GM19193 (cell line): ENCODE data around the gene BTG2.

ENCODE experiments used
- POLR2A ChIP-seq: IDR thresholded peaks from 4 replicates; pipeline ENCODE4 v1.6.1; 2011; ENCODE audit not compliant: insufficient read depth, insufficient read length; ENCODE audit errors: extremely low read depth

BTG2 gene

DNA sequence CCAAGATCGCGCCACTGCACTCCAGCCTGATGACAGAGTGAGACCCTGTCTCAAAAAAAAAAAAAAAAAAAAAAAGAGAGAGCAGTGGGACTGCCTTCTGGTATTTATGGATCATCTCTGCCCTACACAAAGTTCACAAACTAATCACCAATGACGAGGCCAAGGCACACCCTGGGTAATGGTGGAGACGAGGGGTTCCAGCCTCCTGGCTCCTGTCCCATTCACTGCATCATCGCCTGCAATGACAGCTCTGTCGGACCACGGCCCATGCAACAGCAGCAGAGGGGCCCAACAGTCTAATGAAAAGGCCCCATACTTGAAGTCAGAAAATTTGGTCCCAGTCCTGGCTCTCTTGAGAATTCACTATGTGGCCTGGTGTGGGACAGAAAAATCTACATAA lies 2.9 kb upstream of the BTG2 start:
- TF ChIP-seq POLR2A = no peak

DNA sequence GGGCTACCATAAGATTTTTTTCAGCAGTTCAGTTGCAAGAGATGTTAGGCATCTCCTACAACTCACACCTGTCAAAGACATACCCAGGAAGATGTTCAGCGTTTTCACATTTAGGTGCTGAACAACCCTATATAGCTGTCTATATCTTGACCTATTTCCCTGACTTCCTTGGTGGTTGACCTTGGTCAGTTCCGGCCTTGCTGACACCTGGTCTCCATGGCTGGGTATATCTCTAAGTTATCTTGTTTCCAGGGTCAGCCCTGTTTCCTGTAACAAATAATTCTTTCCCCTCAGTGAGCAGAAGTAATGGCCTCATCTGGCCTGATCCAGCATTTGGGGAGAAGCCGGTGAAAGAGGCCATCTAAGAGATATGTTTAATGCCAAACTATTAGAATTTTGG lies 2.4 kb upstream of the BTG2 start:
- no peak for TF ChIP-seq POLR2A

DNA sequence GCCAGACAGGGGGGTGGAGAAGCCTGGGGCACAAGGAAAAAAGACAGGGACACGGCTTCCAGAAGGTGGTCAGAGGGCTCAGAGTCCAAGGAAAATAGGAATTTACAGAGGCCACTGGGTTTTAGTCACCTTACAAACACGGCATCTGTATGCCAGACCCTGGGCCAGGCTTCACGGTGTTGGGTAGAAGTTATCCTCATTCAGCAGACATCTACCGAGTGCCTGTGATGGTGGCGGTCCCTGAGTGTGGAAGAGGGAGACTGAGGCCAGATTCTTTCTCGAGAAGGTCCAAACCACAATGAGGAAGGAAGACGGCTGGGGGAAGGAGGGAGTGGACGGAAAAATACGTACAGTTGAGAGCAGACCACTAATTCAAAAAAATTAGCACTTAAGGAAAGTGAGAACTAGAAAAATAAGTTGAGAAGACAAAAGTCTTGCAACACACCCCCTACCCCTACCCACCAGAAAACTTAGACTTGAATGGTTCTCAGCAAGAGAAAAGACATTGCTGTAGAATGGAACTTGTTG lies 864 bp upstream of the BTG2 start:
- no peak for TF ChIP-seq POLR2A

DNA sequence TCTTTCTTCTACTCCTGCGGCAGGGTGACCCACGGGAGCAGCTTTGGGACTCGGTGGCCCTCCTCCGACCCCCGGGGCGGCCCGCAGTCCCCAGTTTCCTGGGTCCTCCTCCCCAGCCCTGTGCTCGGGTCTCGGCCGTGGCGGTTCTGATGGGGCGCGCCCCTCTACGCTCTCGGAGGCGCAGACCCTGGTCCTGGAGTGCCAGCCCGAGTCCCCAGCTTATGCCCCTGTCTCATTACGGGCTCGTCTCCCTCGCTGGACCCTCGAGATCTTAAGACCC lies 430 bp downstream of the BTG2 start:
- TF ChIP-seq POLR2A = no peak

DNA sequence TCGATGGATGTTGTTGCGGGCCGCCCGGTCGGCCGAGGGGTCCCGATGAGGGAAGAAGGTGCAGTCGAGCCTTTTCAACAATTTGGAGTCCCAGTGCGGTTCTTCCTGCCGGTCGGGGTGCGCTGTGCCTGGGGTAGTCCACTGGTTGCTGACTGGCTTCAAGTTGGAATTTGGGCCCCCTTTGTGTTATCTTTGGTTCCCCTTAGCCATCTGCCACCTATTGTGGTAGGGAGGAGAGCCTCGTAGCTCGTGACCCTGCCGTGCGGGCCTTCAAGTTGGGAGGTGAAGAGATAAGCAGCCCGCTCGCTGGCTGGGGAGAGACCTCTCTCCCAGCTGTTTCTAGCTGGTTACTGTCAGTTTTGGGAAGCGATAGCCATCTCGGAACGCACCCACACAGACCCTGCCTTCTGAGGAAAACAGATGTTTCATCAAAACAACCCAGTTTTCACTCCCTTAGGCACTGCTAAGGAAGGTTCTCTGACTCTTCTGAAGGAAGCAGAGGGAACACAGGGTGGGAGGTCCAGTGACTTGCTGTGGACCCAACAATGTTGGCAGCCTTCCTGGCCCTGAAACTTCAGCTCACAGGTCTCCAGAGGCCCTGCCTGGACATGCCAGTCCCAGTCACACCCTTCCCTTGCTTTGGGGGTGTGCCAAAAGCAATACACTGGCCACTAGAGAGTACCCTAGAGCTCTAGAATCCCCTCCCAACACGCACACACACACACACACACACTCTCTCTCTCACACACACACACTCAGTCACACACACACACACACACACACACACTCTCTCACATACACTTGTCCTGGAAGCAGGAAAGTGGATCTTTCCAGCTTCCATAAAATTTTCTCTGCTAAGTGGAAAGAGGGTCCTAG lies 1.0 kb downstream of the BTG2 start:
- TF ChIP-seq POLR2A = no peak

DNA sequence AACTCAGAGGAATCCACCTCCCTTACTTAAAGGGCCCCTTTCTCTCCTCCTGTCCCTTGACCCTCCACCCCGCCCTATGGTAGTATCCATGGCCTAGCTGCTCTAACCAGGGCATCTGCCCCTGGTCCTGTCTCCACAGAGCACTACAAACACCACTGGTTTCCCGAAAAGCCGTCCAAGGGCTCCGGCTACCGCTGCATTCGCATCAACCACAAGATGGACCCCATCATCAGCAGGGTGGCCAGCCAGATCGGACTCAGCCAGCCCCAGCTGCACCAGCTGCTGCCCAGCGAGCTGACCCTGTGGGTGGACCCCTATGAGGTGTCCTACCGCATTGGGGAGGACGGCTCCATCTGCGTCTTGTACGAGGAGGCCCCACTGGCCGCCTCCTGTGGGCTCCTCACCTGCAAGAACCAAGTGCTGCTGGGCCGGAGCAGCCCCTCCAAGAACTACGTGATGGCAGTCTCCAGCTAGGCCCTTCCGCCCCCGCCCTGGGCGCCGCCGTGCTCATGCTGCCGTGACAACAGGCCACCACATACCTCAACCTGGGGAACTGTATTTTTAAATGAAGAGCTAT lies 1.7 kb downstream of the BTG2 start:
- TF ChIP-seq POLR2A = peak; percentile 60

DNA sequence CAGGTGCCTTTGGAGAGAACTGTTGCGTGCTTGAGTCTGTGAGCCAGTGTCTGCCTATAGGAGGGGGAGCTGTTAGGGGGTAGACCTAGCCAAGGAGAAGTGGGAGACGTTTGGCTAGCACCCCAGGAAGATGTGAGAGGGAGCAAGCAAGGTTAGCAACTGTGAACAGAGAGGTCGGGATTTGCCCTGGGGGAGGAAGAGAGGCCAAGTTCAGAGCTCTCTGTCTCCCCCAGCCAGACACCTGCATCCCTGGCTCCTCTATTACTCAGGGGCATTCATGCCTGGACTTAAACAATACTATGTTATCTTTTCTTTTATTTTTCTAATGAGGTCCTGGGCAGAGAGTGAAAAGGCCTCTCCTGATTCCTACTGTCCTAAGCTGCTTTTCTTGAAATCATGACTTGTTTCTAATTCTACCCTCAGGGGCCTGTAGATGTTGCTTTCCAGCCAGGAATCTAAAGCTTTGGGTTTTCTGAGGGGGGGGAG lies 2.4 kb downstream of the BTG2 start:
- no peak for TF ChIP-seq POLR2A

DNA sequence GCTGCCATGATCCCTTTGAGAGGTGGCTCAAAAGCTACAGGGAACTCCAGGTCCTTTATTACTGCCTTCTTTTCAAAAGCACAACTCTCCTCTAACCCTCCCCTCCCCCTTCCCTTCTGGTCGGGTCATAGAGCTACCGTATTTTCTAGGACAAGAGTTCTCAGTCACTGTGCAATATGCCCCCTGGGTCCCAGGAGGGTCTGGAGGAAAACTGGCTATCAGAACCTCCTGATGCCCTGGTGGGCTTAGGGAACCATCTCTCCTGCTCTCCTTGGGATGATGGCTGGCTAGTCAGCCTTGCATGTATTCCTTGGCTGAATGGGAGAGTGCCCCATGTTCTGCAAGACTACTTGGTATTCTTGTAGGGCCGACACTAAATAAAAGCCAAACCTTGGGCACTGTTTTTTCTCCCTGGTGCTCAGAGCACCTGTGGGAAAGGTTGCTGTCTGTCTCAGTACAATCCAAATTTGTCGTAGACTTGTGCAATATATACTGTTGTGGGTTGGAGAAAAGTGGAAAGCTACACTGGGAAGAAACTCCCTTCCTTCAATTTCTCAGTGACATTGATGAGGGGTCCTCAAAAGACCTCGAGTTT lies 3.1 kb downstream of the BTG2 start:
- TF ChIP-seq POLR2A = no peak

DNA sequence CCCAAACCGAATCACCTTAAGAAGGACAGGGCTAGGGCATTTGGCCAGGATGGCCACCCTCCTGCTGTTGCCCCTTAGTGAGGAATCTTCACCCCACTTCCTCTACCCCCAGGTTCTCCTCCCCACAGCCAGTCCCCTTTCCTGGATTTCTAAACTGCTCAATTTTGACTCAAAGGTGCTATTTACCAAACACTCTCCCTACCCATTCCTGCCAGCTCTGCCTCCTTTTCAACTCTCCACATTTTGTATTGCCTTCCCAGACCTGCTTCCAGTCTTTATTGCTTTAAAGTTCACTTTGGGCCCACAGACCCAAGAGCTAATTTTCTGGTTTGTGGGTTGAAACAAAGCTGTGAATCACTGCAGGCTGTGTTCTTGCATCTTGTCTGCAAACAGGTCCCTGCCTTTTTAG lies 3.6 kb downstream of the BTG2 start:
- peak; percentile 49 for TF ChIP-seq POLR2A

DNA sequence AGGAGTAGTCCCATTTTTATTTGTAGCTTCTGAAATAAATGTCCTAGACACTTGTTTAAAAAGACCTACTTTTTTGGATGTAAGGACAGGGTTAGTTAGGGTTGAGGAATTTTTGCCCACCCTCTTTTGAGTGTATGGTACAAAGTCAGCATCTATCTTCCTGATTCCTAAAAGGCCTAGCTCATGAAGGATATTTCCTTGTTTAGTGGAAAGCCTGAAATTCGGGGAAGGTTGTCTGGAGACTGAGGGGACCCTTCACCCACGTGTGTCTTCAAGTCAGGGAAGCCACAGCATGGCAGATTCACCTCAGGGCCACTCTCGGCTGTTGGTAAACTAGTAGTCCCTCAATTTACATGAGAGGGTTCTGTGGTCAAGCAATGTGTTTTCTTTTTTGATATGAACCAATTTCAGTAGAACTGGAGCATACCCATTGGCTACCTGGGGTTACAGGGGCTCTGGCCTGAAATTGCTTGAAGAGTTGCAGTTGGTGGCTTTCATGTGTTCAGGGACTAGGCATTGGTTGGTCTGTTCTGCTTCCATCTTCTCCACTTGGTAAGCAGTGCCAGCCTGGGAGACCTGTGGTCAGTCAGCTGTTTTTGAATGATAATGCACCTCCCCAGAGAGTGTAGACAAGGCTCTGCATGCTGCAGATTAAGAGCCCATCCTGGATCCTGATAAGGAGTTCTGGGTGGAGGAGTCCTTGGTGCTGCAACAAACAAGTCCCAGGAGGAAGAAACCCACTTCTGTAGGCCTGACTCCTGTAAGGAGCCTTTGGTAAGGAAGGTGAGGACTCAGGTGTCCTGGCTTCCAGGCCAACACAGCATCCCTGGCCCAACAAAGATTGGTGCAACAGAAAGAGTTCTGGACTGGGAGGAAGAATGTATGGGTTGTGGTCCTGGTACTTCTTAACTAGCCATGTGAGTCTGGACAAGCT lies 6.3 kb downstream of the BTG2 start:
- no peak for TF ChIP-seq POLR2A

DNA sequence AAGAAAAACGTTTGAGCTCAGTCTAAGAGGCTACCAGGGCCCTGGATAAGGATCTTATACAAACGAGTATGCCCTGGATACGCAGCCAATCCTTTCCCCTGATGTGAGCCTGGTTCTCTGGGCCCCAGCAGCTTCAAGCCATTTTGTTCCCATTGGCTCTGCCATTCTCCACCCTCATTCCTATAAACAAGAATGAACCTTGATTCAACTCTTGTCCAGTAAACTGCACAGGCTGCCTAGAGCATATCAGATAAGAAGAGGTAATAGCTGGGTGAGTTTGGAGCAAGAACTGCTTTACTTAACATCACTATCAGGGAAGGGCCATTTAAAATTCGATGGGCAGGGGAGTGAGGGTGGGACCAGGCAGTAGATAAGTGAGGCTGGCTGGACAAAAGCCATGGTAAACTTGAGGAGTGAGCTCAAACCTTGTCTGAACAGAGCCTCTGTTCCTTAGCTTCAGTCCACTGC lies 11.3 kb downstream of the BTG2 start:
- TF ChIP-seq POLR2A = no peak

DNA sequence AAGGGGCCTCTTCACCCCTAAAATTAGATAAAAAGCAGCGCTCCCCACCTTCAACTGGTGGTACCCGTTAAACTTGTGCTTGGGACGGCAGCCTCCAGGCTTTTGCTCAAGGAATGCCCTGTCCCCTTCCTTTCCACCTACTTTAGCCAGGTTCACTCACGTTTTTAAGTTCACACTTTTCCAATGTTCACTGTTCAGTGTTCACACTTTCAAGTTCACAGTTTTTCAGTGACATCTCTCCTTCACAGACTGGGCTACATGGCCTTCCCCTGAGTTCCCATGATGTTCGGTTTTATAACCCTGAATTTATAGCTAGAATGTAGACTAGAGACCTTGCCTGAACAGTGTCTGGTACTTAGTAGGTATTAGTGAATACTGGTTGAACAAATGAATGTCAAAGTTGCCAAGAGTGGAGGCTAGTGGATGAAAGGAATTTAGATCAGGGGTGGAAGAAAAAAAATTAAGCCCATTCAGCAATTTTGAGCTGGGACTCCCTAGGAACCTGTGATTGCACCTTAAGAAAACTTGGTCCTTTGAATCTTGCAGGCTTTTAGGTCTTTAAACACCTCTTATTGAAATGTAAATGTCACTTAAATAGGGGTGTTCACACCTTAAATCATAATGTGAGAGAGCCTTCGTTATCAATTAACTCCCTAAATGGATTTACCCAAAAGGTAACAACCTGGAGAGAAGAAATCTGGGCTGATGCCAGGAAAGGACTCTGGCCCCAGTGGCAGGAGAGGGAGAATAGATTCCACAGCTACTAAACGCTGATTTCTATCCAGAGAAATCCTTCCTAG lies 12.3 kb downstream of the BTG2 start:
- no peak for TF ChIP-seq POLR2A

DNA sequence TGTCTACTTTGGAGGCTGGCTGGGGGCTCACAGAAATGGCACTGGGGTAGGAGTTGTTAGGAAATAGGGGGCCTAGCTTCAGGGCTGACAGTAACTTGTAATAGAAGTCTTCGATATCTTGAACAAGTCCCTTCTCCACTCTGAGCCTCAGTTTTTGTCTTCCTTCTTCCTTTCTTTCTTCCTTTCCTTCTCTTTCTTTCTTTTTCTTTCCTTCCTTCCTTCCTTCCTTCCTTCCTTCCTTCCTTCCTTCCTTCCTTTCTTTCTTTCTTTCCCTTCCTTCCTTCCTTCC lies 12.9 kb downstream of the BTG2 start:
- TF ChIP-seq POLR2A = no peak
